Measurements from ENCODE around the gene ACTN2.

ACTN2 gene

DNA sequence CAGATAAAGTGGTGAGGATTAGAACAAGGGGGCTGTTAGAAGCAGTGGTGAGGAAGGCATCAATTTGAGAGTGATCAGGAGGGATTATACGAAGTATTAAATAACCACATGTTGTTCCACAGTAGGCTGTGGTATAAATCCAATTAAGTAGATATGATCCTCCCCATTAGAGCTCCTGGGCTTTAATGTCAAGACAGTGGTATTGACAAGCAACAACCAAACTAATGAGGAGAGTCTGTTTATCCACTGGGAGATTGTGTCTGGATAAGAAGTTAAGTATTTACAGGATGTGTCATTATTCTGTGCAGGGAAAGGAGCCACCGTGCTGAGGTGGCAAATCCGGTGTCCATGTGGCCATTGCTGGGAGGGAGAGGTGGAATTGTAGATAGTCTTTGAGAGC lies 5.8 kb downstream of the ACTN2 start:
- DNase-seq = no peak

DNA sequence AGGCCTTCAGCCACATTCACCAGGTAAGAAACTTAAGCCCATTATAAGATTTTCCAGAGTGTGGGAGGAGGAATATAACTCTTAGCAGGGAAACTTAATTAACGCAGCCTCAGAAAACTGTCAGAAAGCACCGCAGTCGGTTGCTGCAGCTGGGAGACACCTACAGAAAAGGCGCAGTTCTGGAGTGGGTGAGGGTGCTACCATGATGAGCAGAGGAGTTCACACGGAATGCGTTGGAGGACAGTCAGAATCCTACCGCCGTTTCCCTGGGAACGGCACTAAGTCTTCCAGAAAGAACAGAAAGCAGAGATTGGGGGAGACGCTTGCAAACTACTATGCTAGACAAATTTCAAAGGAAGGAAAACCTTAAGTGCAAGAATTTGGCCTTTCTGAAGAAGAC lies 6.4 kb downstream of the ACTN2 start:
- DNase-seq = no peak

DNA sequence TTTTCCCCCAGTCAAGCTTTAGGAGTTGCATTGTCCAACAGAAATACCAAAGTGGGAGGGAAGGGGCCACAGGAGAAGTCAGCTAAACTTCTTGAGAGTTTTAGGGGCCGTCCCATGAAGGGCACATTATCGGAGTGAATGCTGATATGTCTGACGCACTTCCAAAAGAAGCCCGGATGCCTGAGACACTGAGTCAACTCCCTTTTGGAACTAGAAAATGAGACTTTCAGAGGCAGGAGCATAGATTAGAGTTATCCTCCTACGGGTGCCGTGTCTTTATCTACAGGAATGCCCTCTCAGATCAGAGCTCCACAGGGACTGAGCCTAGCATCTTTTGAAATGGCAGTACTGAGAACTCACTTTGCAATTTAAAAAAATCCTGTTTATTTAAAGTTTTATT lies 13.1 kb downstream of the ACTN2 start:
- peak; percentile 85 for DNase-seq

DNA sequence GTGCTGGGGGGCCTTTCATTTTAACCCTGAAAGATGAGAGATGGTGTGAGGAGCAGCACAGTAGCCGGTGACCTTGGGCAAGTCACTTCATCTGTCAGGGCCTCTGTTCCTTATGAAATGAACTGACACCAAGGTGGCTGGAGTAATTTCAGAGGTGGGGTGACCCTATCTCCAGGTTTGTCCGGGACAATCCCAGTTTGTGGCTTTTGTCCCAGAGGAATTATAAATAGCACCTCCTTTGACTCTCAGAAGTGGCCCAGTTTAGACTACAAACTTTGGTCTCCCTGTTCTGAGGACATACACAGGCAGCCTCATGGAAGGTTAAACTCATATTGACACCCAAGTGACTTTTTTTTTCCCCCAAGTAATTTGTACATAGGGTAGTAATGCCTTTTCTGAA lies 14.6 kb downstream of the ACTN2 start:
- no peak for DNase-seq

DNA sequence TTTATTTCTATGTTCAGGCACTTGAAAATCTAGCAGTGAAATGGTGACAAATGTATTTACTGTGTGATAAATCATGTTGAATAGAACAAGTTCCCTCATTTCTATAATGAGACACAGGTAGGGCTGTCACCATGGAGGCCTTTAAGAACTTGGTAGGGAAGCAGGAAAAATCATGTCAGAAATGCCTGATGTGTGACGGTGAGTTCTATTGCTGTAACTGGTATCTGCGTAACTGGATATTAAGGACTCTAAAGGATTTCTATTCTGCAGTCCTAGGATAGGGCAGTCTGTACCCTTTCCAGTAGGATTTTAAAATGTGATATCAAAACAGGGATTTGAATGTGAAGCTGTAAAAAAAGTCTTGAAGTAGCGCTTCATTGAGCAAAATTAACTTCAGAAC lies 15.5 kb downstream of the ACTN2 start:
- no peak for DNase-seq

DNA sequence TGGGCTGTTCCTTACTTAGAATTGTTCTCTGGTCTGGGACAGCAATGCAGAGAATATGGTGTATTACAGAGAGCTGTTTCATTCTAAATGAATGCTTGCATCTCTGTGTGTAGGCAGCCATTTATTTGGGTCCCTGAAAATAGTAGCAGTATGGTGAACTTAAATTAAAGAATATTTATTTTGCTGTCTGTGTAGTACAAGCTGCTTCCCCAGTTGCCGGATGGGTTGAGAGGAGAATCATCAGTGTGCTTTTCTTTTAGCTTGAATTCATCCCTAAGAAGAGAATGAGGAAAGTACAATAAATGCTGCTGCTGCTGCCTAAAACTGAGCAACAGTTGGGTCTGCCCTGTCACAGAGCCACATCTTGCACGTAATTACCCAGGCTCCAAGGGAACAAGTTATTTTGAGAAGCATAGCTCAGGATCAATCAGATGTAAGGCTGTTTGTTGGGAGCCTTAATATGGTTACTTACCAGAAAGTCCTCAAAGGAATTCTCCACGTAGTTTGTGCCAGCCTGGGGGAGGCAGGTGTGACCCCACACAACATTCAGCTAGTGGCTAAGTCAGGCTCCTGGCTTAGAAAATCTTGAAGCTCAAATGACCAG lies 16.6 kb downstream of the ACTN2 start:
- DNase-seq = no peak

GRCh38 chr1:236705771-236706170 lies 19.5 kb downstream of the ACTN2 start:
- DNase-seq = no peak

DNA sequence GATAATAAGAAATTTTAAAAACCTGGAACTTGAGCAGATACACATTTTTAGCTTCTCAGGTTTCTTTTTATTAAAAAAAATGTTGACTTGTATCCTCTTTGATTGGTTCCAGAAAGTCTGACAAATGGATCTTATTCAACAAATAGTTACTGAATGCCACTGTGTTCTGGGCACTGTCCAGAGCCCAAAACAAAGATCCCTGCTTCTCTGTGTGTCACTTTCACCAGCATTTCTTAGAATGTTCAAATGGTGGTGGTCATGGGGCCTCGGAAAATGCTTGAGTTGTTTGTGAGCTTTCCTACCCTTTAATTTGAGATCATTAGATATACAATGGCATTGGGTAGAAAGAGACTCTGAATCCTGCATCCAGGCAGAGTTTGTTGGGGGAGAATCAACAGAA lies 19.9 kb downstream of the ACTN2 start:
- no peak for DNase-seq

GRCh38 chr1:236710328-236710892 lies 24.1 kb downstream of the ACTN2 start:
- no peak for DNase-seq

DNA sequence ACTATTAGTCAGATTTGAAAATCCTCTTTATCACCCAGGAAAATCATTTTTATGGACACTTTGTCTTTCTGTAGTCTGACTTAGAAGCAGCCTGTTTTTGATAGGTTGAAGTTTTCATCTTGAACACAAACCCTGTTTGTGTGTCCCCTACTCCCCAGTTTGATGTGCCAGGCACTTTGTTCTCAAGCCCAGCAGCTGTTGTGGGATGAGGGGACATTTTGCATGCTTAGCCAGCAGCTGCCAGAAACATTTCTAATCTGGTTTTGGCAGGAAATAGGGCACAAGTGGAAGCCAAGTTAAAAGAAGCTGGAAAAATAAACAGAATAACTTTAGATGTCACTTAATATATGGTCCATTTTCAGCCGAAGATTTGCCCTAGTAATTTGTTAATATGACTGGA lies 29.9 kb downstream of the ACTN2 start:
- DNase-seq = no peak

GRCh38 chr1:236717811-236718210 lies 31.5 kb downstream of the ACTN2 start:
- DNase-seq = no peak

DNA sequence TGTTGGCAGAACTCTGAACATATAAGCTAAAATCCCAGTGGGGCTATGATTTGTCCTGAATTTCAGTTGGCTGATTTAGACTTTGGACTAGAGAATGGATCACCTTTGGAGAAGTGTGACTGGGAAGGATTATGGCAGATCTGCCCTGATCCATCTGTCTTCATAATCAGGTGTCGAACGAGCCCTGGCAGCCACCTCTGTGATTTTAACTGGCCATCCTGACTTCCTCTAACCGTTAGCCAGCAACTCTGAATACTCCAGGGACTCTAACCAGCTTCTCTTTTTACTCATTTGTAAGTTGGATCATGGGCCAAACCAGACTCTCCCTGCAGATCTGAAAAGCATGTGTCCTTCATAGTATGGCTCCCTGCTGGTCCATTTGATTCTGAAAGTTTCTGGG lies 32.0 kb downstream of the ACTN2 start:
- DNase-seq = no peak

- DNase-seq = no peak
These were observed 33.9 kb downstream of the ACTN2 start for GRCh38 chr1:236720206-236720605.

GRCh38 chr1:236720611-236721010 lies 34.3 kb downstream of the ACTN2 start:
- no peak for DNase-seq

DNA sequence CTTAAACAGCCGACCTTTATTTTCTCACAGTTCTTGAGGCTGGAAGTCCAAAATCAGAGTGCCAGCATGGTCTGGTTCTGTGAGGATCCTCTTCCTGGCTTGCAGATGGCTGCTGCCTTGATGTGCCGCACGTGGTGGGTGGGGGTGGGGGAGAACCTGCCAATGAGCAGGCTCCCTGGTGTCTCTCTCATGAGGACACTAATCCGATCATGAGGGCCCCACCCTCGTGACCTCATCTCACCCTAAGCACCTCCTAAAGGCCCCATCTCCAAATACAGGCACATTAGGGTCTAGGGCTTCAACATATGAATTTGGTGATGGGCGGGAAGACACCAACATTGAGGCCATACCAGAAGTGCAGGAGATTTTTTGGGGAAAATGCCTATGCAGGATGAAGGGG lies 37.8 kb downstream of the ACTN2 start:
- no peak for DNase-seq

- DNase-seq = no peak
These were observed 38.2 kb downstream of the ACTN2 start for GRCh38 chr1:236724506-236724905.

DNA sequence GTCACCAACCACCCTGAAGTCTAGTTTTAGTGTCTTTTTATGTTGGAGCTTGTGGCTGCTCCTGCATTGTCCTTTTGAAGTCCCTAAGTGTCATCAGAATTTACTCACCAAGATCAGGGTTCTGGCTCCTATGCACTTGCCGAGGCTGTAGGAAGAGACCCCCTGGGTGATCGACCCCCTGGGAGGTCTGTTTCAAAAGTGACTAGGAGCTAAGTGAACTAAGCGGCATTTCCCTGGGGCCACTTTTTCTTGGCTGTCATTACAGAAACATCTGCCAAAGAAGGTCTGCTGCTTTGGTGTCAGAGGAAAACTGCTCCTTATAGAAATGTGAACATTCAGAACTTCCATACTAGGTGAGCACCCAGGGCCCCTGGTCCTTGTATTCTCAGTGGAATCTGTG lies 39.4 kb downstream of the ACTN2 start:
- no peak for DNase-seq

GRCh38 chr1:236727521-236727920 lies 41.2 kb downstream of the ACTN2 start:
- no peak for DNase-seq

DNA sequence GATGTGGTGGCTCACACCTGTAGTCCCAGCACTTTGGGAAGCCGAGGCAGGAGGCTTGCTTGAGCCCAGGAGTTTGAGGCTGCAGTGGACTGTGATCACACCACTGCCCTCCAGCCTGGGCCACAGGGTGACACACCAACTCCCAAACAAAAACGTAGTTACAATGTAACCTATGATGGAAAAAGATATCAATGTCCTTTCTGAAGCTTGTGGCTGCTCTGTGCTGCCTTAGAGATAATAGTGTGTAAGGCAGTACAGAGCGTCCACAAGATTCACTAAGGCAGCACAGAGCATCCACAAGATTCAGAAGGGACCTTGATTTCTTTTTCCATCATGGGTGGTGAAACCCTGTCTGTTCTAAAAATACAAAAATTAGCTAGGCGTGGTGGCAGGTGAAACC lies 42.5 kb downstream of the ACTN2 start:
- DNase-seq = no peak

- DNase-seq = no peak
These were observed 47.4 kb downstream of the ACTN2 start for GRCh38 chr1:236733653-236734052.

DNA sequence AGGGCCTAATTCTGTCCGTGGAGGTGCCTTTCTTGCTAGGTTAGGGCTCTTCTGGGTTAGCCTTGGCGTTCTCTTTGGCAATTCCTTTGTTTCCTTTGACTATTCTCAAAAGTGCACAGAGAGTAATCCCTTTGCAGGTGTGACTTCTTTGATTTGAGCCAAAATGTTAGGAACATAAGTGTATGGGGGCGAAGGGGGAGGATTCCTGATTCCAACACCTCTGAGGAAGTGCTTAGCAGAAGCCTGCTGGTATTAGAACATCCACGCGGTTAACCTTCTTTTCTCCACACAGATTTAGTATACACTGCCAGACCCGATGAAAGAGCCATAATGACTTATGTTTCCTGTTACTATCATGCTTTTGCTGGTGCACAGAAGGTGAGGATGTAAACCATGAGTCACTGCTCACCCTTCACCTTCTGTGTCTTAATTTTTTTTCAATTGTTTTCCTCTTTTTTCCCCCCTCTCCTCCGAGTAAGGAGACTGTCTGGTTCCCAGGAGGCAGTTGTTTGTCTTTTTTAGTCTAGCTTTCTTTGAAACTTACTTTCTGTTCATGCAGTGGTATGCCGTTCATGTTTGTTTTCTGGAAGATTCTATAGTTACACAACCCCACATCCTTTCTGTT lies 48.0 kb downstream of the ACTN2 start:
- peak; percentile 21 for DNase-seq

DNA sequence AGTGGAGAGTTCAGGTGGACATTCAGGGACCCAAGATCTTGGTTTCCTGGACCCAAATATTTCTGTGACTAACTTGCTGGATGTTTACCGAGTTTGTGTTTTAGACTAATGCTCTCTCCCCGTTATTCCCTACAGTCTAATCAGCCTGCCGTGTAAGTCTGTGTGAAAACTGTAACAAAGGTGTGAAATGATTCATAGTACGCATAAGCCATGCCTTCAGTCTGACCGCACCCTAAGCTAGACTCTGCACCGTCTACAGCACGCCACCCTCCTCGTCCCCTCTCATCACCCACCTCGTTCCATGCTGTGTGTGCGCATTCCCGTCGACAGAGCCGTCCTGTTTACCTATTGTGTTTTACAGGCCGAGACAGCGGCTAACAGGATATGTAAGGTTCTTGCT lies 50.5 kb downstream of the ACTN2 start:
- no peak for DNase-seq

GRCh38 chr1:236741753-236742152 lies 55.5 kb downstream of the ACTN2 start:
- DNase-seq = no peak

- DNase-seq = no peak
These were observed 56.3 kb downstream of the ACTN2 start for GRCh38 chr1:236742421-236743160.

Measured in NCI-H226 (cell line).